HEK293 (cell line): ENCODE measurements around the gene COL6A6.

Source experiments
- CTCF ChIA-PET: fragments of 350-600 bp; formaldehyde crosslinking; extraction: SDS; loops from one replicate; lab custom pipeline; 2021; ENCODE audit warnings: antibody characterized with exemption; lab: Yijun Ruan, JAX
- POLR2A ChIA-PET: fragments of 300-600 bp; formaldehyde crosslinking; extraction: SDS; loops from one replicate; lab custom pipeline; 2020; ENCODE audit warnings: antibody characterized with exemption, inconsistent platforms; lab: Yijun Ruan, JAX
- H3K27ac ChIP-seq: fragments of 200-500 bp; sonication (Bioruptor generic); 2 replicates; pipeline ENCODE4 v1.5.1; 2014; ENCODE audit warnings: low read depth, low read length, control low read depth, inconsistent platforms; ENCODE audit errors: extremely low read depth
- H3K36me3 ChIP-seq, 2 experiments: fragments of 200-500 bp in 1 of 2; sonication (Bioruptor generic) in 1 of 2; 1 replicate in 1 of 2; 2 replicates in 1 of 2; pipeline ENCODE4 v1.5.1; 2014 to 2017; ENCODE audit warnings: inconsistent platforms in 2 of 2, low read length in 2 of 2; ENCODE audit not compliant: control insufficient read depth in 2 of 2, insufficient read depth in 1 of 2
- H3K4me1 ChIP-seq: fragments of 200-500 bp; sonication (Bioruptor generic); 2 replicates; pipeline ENCODE4 v1.5.1; 2014; ENCODE audit warnings: mild to moderate bottlenecking, low read length, inconsistent platforms; ENCODE audit not compliant: control insufficient read depth, insufficient read depth
- H3K4me3 ChIP-seq: 2 replicates; pipeline ENCODE4 v1.5.1; 2011; ENCODE audit warnings: low read depth, mild to moderate bottlenecking, control low read depth, low read length, moderate library complexity
- H3K9me3 ChIP-seq: fragments of 200-500 bp; sonication (Bioruptor generic); 2 replicates; pipeline ENCODE4 v1.5.1; 2014; ENCODE audit warnings: low read depth, low read length, inconsistent platforms; ENCODE audit not compliant: control insufficient read depth, insufficient read depth
- EGR2 ChIP-seq: fragments of 450-650 bp; formaldehyde crosslinking; IDR thresholded peaks from 2 replicates; pipeline ENCODE4 v1.5.1; 2016; ENCODE audit warnings: low read depth, missing biosample characterization, missing genetic modification characterization
- ELK4 ChIP-seq: IDR thresholded peaks from 2 replicates; pipeline ENCODE4 v1.6.1; 2011; ENCODE audit warnings: mild to moderate bottlenecking, low read depth, low read length, borderline replicate concordance
- PRDM1 ChIP-seq: fragments of 450-650 bp; formaldehyde crosslinking; IDR thresholded peaks from 2 replicates; pipeline ENCODE4; 2016; ENCODE audit warnings: missing biosample characterization, missing genetic modification characterization
- SP2 ChIP-seq: fragments of 450-650 bp; formaldehyde crosslinking; IDR thresholded peaks from 2 replicates; pipeline ENCODE4 v1.5.1; 2016; ENCODE audit warnings: missing biosample characterization, missing genetic modification characterization
- YY2 ChIP-seq: fragments of 450-650 bp; formaldehyde crosslinking; IDR thresholded peaks from 2 replicates; pipeline ENCODE4 v1.5.1; 2016; ENCODE audit warnings: missing biosample characterization, missing genetic modification characterization
- ZBTB1 ChIP-seq: fragments of 450-650 bp; formaldehyde crosslinking; IDR thresholded peaks from 2 replicates; pipeline ENCODE4 v1.5.1; 2016; ENCODE audit warnings: missing biosample characterization, missing genetic modification characterization
- ZBTB21 ChIP-seq: fragments of 450-650 bp; formaldehyde crosslinking; IDR thresholded peaks from 2 replicates; pipeline ENCODE4 v1.5.1; 2017; ENCODE audit warnings: missing biosample characterization, missing genetic modification characterization
- ZBTB6 ChIP-seq: fragments of 450-650 bp; formaldehyde crosslinking; IDR thresholded peaks from 2 replicates; pipeline ENCODE4 v1.5.1; 2017; ENCODE audit warnings: missing biosample characterization, missing genetic modification characterization
- ZBTB7A ChIP-seq: fragments of 450-650 bp; formaldehyde crosslinking; IDR thresholded peaks from 2 replicates; pipeline ENCODE4 v1.5.1; 2016; ENCODE audit warnings: low read depth, missing biosample characterization, missing genetic modification characterization
- ZBTB8A ChIP-seq: fragments of 450-650 bp; formaldehyde crosslinking; IDR thresholded peaks from 2 replicates; pipeline ENCODE4 v1.5.1; 2016; ENCODE audit warnings: missing biosample characterization, missing genetic modification characterization
- ZNF112 ChIP-seq: fragments of 450-650 bp; formaldehyde crosslinking; IDR thresholded peaks from 2 replicates; pipeline ENCODE4 v1.5.0; 2017; ENCODE audit warnings: missing biosample characterization, missing genetic modification characterization
- ZNF114 ChIP-seq: fragments of 450-650 bp; formaldehyde crosslinking; IDR thresholded peaks from 2 replicates; pipeline ENCODE4 v1.5.0; 2017; ENCODE audit warnings: missing biosample characterization, missing genetic modification characterization
- ZNF175 ChIP-seq: fragments of 450-650 bp; formaldehyde crosslinking; IDR thresholded peaks from 2 replicates; pipeline ENCODE4 v1.5.1; 2016; ENCODE audit warnings: missing biosample characterization, missing genetic modification characterization
- ZNF280C ChIP-seq: fragments of 450-650 bp; formaldehyde crosslinking; IDR thresholded peaks from 2 replicates; pipeline ENCODE4 v1.5.1; 2016; ENCODE audit warnings: missing biosample characterization, missing genetic modification characterization
- ZNF335 ChIP-seq: fragments of 450-650 bp; formaldehyde crosslinking; conservative IDR thresholded peaks from 2 replicates; pipeline ENCODE4 v1.5.1; 2016; ENCODE audit warnings: missing biosample characterization, missing genetic modification characterization
- ZNF354C ChIP-seq: fragments of 450-650 bp; formaldehyde crosslinking; IDR thresholded peaks from 2 replicates; pipeline ENCODE4 v1.5.1; 2016; ENCODE audit warnings: missing biosample characterization, missing genetic modification characterization, low read depth, borderline replicate concordance
- ZNF362 ChIP-seq: fragments of 450-650 bp; formaldehyde crosslinking; IDR thresholded peaks from 2 replicates; pipeline ENCODE4 v1.5.1; 2016; ENCODE audit warnings: missing biosample characterization, missing genetic modification characterization
- ZNF510 ChIP-seq: fragments of 450-650 bp; formaldehyde crosslinking; IDR thresholded peaks from 2 replicates; pipeline ENCODE4 v1.5.1; 2018; ENCODE audit warnings: mild to moderate bottlenecking, missing genetic modification characterization, missing biosample characterization; ENCODE audit not compliant: insufficient replicate concordance
- ZNF514 ChIP-seq: fragments of 450-650 bp; formaldehyde crosslinking; IDR thresholded peaks from 2 replicates; pipeline ENCODE4 v1.5.1; 2016; ENCODE audit warnings: missing biosample characterization, missing genetic modification characterization
- ZNF530 ChIP-seq: fragments of 450-650 bp; formaldehyde crosslinking; IDR thresholded peaks from 2 replicates; pipeline ENCODE4 v1.5.1; 2016; ENCODE audit warnings: low read depth, missing biosample characterization, missing genetic modification characterization
- ZNF555 ChIP-seq: fragments of 450-650 bp; formaldehyde crosslinking; conservative IDR thresholded peaks from 2 replicates; pipeline ENCODE4 v1.5.1; 2017; ENCODE audit warnings: missing biosample characterization, mild to moderate bottlenecking, missing genetic modification characterization, inconsistent platforms
- ZNF596 ChIP-seq: fragments of 450-650 bp; IDR thresholded peaks from 2 replicates; pipeline ENCODE4 v1.5.0; 2018; ENCODE audit warnings: missing biosample characterization, mild to moderate bottlenecking, missing genetic modification characterization, moderate library complexity
- ZNF600 ChIP-seq: fragments of 450-650 bp; formaldehyde crosslinking; IDR thresholded peaks from 2 replicates; pipeline ENCODE4 v1.5.1; 2016; ENCODE audit warnings: missing biosample characterization, missing genetic modification characterization
- ZNF777 ChIP-seq: fragments of 450-650 bp; formaldehyde crosslinking; IDR thresholded peaks from 2 replicates; pipeline ENCODE4 v1.5.1; 2017; ENCODE audit warnings: missing biosample characterization, missing genetic modification characterization, borderline replicate concordance
- ZNF837 ChIP-seq: fragments of 450-650 bp; formaldehyde crosslinking; IDR thresholded peaks from 2 replicates; pipeline ENCODE4 v1.5.1; 2016; ENCODE audit warnings: missing biosample characterization, missing genetic modification characterization
- ZSCAN5A ChIP-seq: fragments of 450-650 bp; formaldehyde crosslinking; IDR thresholded peaks from 2 replicates; pipeline ENCODE4 v1.5.1; 2016; ENCODE audit warnings: missing biosample characterization, missing genetic modification characterization

Gene COL6A6

GRCh38 chr3:130557336-130558035 lies 40.5 kb downstream of the COL6A6 start:
- no peaks in the 10 kb centered on the region for H3K4me1 ChIP-seq
- CTCF ChIA-PET, result no interaction called here
- TF ChIP-seq ZNF335 (tag by site-specific recombination), result no peak
- no peak for TF ChIP-seq ZBTB1
- TF ChIP-seq ZNF530 (tag by site-specific recombination), result no peak
- TF ChIP-seq ZNF777, result no peak
- TF ChIP-seq ZNF175 (tag by site-specific recombination), result no peak
- no peak for TF ChIP-seq ZBTB6 (tag by site-specific recombination)
- TF ChIP-seq ZNF362 (tag by site-specific recombination), result no peak
- no peak for TF ChIP-seq ZNF510 (tag by site-specific recombination)
- POLR2A ChIA-PET, result no interaction called here
- H3K4me3 ChIP-seq, result no peak overlapping the region
- no peak overlapping the region for H3K27ac ChIP-seq
- no peaks in the 10 kb centered on the region for H3K9me3 ChIP-seq
- H3K36me3 ChIP-seq, result no peaks in the 10 kb centered on the region

GRCh38 chr3:130558366-130558765 lies 41.4 kb downstream of the COL6A6 start:
- no peak for TF ChIP-seq ZNF354C (tag by site-specific recombination)
- TF ChIP-seq ELK4, result no peak
- TF ChIP-seq PRDM1 (tag by site-specific recombination), result no peak
- no peak for TF ChIP-seq ZNF837 (tag by site-specific recombination)
- no peak for TF ChIP-seq YY2 (tag by site-specific recombination)
- no peak for TF ChIP-seq ZNF600 (tag by site-specific recombination)
- no peak for TF ChIP-seq EGR2
- no peak for TF ChIP-seq ZNF112 (tag by site-specific recombination)
- H3K4me3 ChIP-seq, result no peak overlapping the region
- H3K27ac ChIP-seq, result no peak overlapping the region
- no peaks in the 10 kb centered on the region for H3K36me3 ChIP-seq
- ChIA-PET POLR2A (no interaction called here), CTCF (no interaction called here)
- H3K4me1 ChIP-seq, result no peaks in the 10 kb centered on the region
- no peaks in the 10 kb centered on the region for H3K9me3 ChIP-seq

GRCh38 chr3:130565224-130565623 lies 48.2 kb downstream of the COL6A6 start:
- POLR2A ChIA-PET, result interaction anchor here (0.5 kb wide), 1 partner anchor 11 kb away, joined by 3 read pairs; no protein-coding TSS in a partner anchor
- H3K4me3 ChIP-seq, result no peak overlapping the region
- no peaks in the 10 kb centered on the region for H3K36me3 ChIP-seq
- no peaks in the 10 kb centered on the region for H3K4me1 ChIP-seq
- no peaks in the 10 kb centered on the region for H3K9me3 ChIP-seq
- CTCF ChIA-PET, result no interaction called here
- H3K27ac ChIP-seq, result no peak overlapping the region
- TF ChIP-seq ZNF596 (tag by site-specific recombination) (no peak), ZNF514 (no peak), ZBTB7A (tag by site-specific recombination) (no peak), SP2 (tag by site-specific recombination) (no peak), ZNF555 (tag by site-specific recombination) (no peak), ZNF114 (tag by site-specific recombination) (no peak), ZNF280C (tag by site-specific recombination) (no peak), ZBTB8A (tag by site-specific recombination) (no peak), ZSCAN5A (no peak), ZBTB21 (tag by site-specific recombination) (no peak)
